Gastrocnemius medialis (tissue), 4 donors: ENCODE measurements around the gene HRK.

Experiments
- CTCF ChIP-seq, 5 experiments: fragments of 450-650 bp in 3 of 5; fragments of 200-600 bp in 2 of 5; sonication (generic) in 2 of 5; IDR thresholded peaks in 4 of 5; conservative IDR thresholded peaks in 1 of 5; 1 replicate in 4 of 5; 2 replicates in 1 of 5; pipeline ENCODE4 v1.5.1; 2016 to 2019; ENCODE audit warnings: antibody characterized with exemption in 5 of 5, mild to moderate bottlenecking in 3 of 5, moderate library complexity in 3 of 5
- POLR2A ChIP-seq, 2 donors: fragments of 450-650 bp; IDR thresholded peaks; one replicate each; pipeline ENCODE4 v1.6.1; 2017; ENCODE audit warnings: antibody characterized with exemption in 2 of 2, mild to moderate bottlenecking in 2 of 2, moderate library complexity in 2 of 2

- no peak for TF ChIP-seq POLR2A (IDR thresholded peaks at IDR 0.05)
- no peak for TF ChIP-seq CTCF (IDR thresholded peaks at IDR 0.05 in 4 of 5, conservative IDR thresholded peaks at IDR 0.05 in 1 of 5)
These were observed 9.8 kb upstream of the HRK start for GRCh38 chr12:116891019-116891418.
